Prostate gland (tissue), 2 donors: ENCODE measurements around the gene AKT3. TPM values are rescaled to one million over a fixed set of nuclear protein-coding genes. Genes with fewer than 3 reads are reported as not detected.

Experiments
- DNase-seq: peaks from one replicate; pipeline ENCODE4 v3.0.0-alpha.2; 2019; ENCODE audit warnings: low spot score
- H3K27ac ChIP-seq, 2 donors: fragments of 200-600 bp; sonication (generic); 2 replicates each; pipeline ENCODE4 v1.5.1; 2017 to 2019
- H3K27me3 ChIP-seq: fragments of 200-600 bp; sonication (generic); replicated peaks from 2 replicates; pipeline ENCODE4 v1.5.1; 2019; ENCODE audit not compliant: insufficient read depth
- H3K36me3 ChIP-seq, 2 donors: fragments of 200-600 bp; sonication (generic); 1 replicate in 1 of 2; 2 replicates in 1 of 2; pipeline versions ENCODE4 v1.5.1 to v1.8.1; 2017 to 2019
- H3K4me1 ChIP-seq: fragments of 200-600 bp; sonication (generic); replicated peaks from 2 replicates; pipeline ENCODE4 v1.5.1; 2019
- H3K4me3 ChIP-seq, 2 donors: fragments of 200-600 bp; sonication (generic); 2 replicates each; pipeline ENCODE4 v1.5.1; 2017 to 2019
- H3K9me3 ChIP-seq: fragments of 200-600 bp; sonication (generic); 2 replicates; pipeline ENCODE4 v1.5.1; 2017
- POLR2A ChIP-seq: fragments of 450-650 bp; IDR thresholded peaks from one replicate; pipeline ENCODE4 v1.6.1; 2016; ENCODE audit warnings: antibody characterized with exemption, mild to moderate bottlenecking
- POLR2AphosphoS5 ChIP-seq: sonication (generic); formaldehyde crosslinking; IDR thresholded peaks from one replicate; pipeline ENCODE4 v1.6.1; 2017; ENCODE audit warnings: antibody characterized with exemption
- WGBS: methylation state at CpG from one replicate; pipeline ENCODE4 v1.1.5; 2018; 5-methylcytosine and 5-hydroxymethylcytosine counted together
- intact Hi-C: fragments of 100-400 bp; cut with DNase I; formaldehyde crosslinking; loops from one replicate; pipeline ENCODE4 v1.14.2; 2022
- total RNA-seq, 2 donors: library from RNA; depleted of rRNA; stranded (reverse); fragments of >200 nt; gene quantifications; one replicate each; pipeline ENCODE4 v1.1.0, GENCODE V29; 2016
- TF ChIP-seq, protein P1 (sequence below), 4 experiments: fragments of 200-600 bp in 2 of 4; fragments of 450-650 bp in 2 of 4; sonication (generic) in 2 of 4; IDR thresholded peaks; 1 replicate in 3 of 4; 2 replicates in 1 of 4; pipeline ENCODE4 v1.5.1; 2016 to 2019; ENCODE audit warnings: antibody characterized with exemption in 4 of 4, mild to moderate bottlenecking in 2 of 4, moderate library complexity in 2 of 4

The AKT3 gene
- total RNA-seq, 2 donors from 2014 or later: 40.7 to 62.7 TPM

- intact Hi-C loops: no loop called here
- Histone ChIP-seq H3K27ac (no peak overlapping the region), H3K27me3 (no peaks in the 10 kb centered on the region), H3K4me1 (no peaks in the 10 kb centered on the region), H3K9me3 (no peaks in the 10 kb centered on the region), H3K4me3 (no peak overlapping the region), H3K36me3 (no peaks in the 10 kb centered on the region)
- TF ChIP-seq, protein P1, sequence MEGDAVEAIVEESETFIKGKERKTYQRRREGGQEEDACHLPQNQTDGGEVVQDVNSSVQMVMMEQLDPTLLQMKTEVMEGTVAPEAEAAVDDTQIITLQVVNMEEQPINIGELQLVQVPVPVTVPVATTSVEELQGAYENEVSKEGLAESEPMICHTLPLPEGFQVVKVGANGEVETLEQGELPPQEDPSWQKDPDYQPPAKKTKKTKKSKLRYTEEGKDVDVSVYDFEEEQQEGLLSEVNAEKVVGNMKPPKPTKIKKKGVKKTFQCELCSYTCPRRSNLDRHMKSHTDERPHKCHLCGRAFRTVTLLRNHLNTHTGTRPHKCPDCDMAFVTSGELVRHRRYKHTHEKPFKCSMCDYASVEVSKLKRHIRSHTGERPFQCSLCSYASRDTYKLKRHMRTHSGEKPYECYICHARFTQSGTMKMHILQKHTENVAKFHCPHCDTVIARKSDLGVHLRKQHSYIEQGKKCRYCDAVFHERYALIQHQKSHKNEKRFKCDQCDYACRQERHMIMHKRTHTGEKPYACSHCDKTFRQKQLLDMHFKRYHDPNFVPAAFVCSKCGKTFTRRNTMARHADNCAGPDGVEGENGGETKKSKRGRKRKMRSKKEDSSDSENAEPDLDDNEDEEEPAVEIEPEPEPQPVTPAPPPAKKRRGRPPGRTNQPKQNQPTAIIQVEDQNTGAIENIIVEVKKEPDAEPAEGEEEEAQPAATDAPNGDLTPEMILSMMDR (IDR thresholded peaks at IDR 0.05): no peak
- TF ChIP-seq POLR2A: no peak
- TF ChIP-seq POLR2AphosphoS5: no peak
- DNase-seq: no peak
- WGBS: 92% methylated on average over 4 of the region's 4 CpGs
These were observed 139.6 kb downstream of the AKT3 start for GRCh38 chr1:243710467-243710866.

GRCh38 chr1:243708210-243708609 lies 141.8 kb downstream of the AKT3 start:
- no peaks in the 10 kb centered on the region for H3K4me1 ChIP-seq

GRCh38 chr1:243706563-243706962 lies 143.5 kb downstream of the AKT3 start:
- Histone ChIP-seq H3K27ac (no peak overlapping the region), H3K9me3 (no peaks in the 10 kb centered on the region), H3K36me3 (no peaks in the 10 kb centered on the region), H3K4me3 (no peak overlapping the region), H3K4me1 (no peaks in the 10 kb centered on the region), H3K27me3 (no peaks in the 10 kb centered on the region)
- 93% methylated on average over 2 of the region's 2 CpGs for WGBS
- TF ChIP-seq POLR2AphosphoS5: no peak
- TF ChIP-seq, protein P1 (IDR thresholded peaks at IDR 0.05): no peak
- TF ChIP-seq POLR2A: no peak
- intact Hi-C loops: no loop called here
- no peak for DNase-seq

More at GRCh38 chr1:243708210-243708609, 141.8 kb downstream of the AKT3 start:
- TF ChIP-seq POLR2A: no peak
- TF ChIP-seq, protein P1 (IDR thresholded peaks at IDR 0.05): peak in 1 of 4 experiments; percentile 24
- no peak for DNase-seq
- no peaks in the 10 kb centered on the region for H3K27me3 ChIP-seq
- H3K27ac ChIP-seq: no peak overlapping the region
- no peaks in the 10 kb centered on the region for H3K9me3 ChIP-seq
- no peak overlapping the region for H3K4me3 ChIP-seq
- no peaks in the 10 kb centered on the region for H3K36me3 ChIP-seq
- intact Hi-C loops: no loop called here
- WGBS: 71% methylated on average over 3 of the region's 3 CpGs

- H3K4me1 ChIP-seq: no peaks in the 10 kb centered on the region
- no peak for TF ChIP-seq POLR2A
- TF ChIP-seq, protein P1 (IDR thresholded peaks at IDR 0.05): no peak
- TF ChIP-seq POLR2AphosphoS5: no peak
These were observed 144.5 kb downstream of the AKT3 start for GRCh38 chr1:243705585-243705984.

GRCh38 chr1:243701872-243702271 lies 148.2 kb downstream of the AKT3 start:
- TF ChIP-seq POLR2A (no peak), POLR2AphosphoS5 (no peak)
- TF ChIP-seq, protein P1 (IDR thresholded peaks at IDR 0.05): no peak
- 92% methylated on average over 3 of the region's 3 CpGs for WGBS
- DNase-seq: no peak
- no peak overlapping the region for H3K27ac ChIP-seq
- intact Hi-C loops: no loop called here
- H3K4me3 ChIP-seq: no peak overlapping the region
- no peaks in the 10 kb centered on the region for H3K4me1 ChIP-seq
- no peaks in the 10 kb centered on the region for H3K36me3 ChIP-seq
- H3K9me3 ChIP-seq: no peaks in the 10 kb centered on the region
- H3K27me3 ChIP-seq: no peaks in the 10 kb centered on the region

More at GRCh38 chr1:243705585-243705984, 144.5 kb downstream of the AKT3 start:
- Histone ChIP-seq H3K27ac (no peak overlapping the region), H3K4me3 (no peak overlapping the region), H3K9me3 (no peaks in the 10 kb centered on the region), H3K36me3 (no peaks in the 10 kb centered on the region), H3K27me3 (no peaks in the 10 kb centered on the region)
- no peak for DNase-seq
- WGBS: 63% methylated on average over 4 of the region's 4 CpGs
- intact Hi-C loops: no loop called here
